GM12878 (cell line): Measurements from ENCODE around the gene CDC42BPB. TPM values are rescaled to one million over a fixed set of nuclear protein-coding genes. Genes with fewer than 3 reads are reported as not detected.
A peak's percentile ranks its signal among the peaks of the same experiment; 100 is the strongest.

Experiments used
- ATAC-seq: fragments of 200-7000 bp; cut with Tn5 transposase; 3 replicates; pipeline ENCODE4 v1.9.1; 2020; ENCODE audit warnings: mild to moderate bottlenecking, moderate library complexity
- BruUV-seq: library from RNA; stranded (reverse); fragments of 400-500 nt; replicated peaks from 2 replicates; lab custom pipeline; 2021; lab: Mats Ljungman, UMichigan
- CTCF ChIA-PET: fragments of 300-600 bp; sonication (Branson Sonifier 250); formaldehyde crosslinking; extraction: SDS; loops from one replicate; lab custom pipeline; 2021; ENCODE audit warnings: inconsistent platforms; lab: Yijun Ruan, JAX
- POLR2A ChIA-PET: fragments of 350-600 bp; formaldehyde crosslinking; extraction: SDS; loops from one replicate; lab custom pipeline; 2021; ENCODE audit warnings: inconsistent platforms; lab: Charles Lee
- RAD21 ChIA-PET: fragments of 300-600 bp; sonication (Branson Sonifier 250); formaldehyde crosslinking; loops from one replicate; lab custom pipeline; 2023; ENCODE audit warnings: antibody characterized with exemption; ENCODE audit not compliant: unreplicated experiment; lab: Charles Lee
- SMC1A ChIA-PET: fragments of 300-600 bp; sonication (Branson Sonifier 250); formaldehyde crosslinking; loops from one replicate; lab custom pipeline; 2023; ENCODE audit not compliant: unreplicated experiment, uncharacterized antibody; lab: Charles Lee
- DNase-seq: peaks from one replicate; pipeline ENCODE4 v3.0.0-alpha.2; 2011; ENCODE audit warnings: low read depth, low spot score
- FAIRE-seq: peaks from 3 replicates; lab custom pipeline; 2011; peaks lifted over from hg19 to GRCh38; lab: Jason Lieb, UNC
- H2AFZ ChIP-seq: 2 replicates; pipeline ENCODE4 v1.6.0; 2011; ENCODE audit warnings: low read depth, low read length, control low read depth; ENCODE audit not compliant: control insufficient read depth
- H3K27ac ChIP-seq: 2 replicates; pipeline ENCODE4 v1.5.1; 2011; ENCODE audit warnings: control low read depth; ENCODE audit not compliant: control insufficient read depth, insufficient read depth
- H3K27me3 ChIP-seq, 2 experiments: replicated peaks in 1 of 2; 2 replicates each; pipeline versions ENCODE4 v1.6.0 to v1.6.1; 2011; ENCODE audit warnings: low read length in 1 of 2; ENCODE audit not compliant: control insufficient read depth in 2 of 2, insufficient read depth in 2 of 2
- H3K36me3 ChIP-seq, 2 experiments: 2 replicates each; pipeline ENCODE4 v1.5.1; 2011; ENCODE audit warnings: low read length in 1 of 2; ENCODE audit not compliant: control insufficient read depth in 2 of 2, insufficient read depth in 2 of 2
- H3K4me1 ChIP-seq: 2 replicates; pipeline ENCODE4 v1.6.1; 2011; ENCODE audit warnings: mild to moderate bottlenecking, low read length, moderate library complexity, mixed read lengths; ENCODE audit not compliant: control insufficient read depth, insufficient read depth
- H3K4me2 ChIP-seq: 2 replicates; pipeline ENCODE4 v1.6.0; 2011; ENCODE audit warnings: control low read depth; ENCODE audit not compliant: control insufficient read depth, insufficient read depth
- H3K4me3 ChIP-seq: fragments of 200-600 bp; sonication (generic); 2 replicates; pipeline ENCODE4 v1.5.1; 2016
- H3K79me2 ChIP-seq: 2 replicates; pipeline ENCODE4 v1.6.0; 2011; ENCODE audit warnings: low read length; ENCODE audit not compliant: control insufficient read depth, insufficient read depth
- H3K9ac ChIP-seq: 2 replicates; pipeline ENCODE4 v1.8.0; 2011; ENCODE audit warnings: low read length, control low read depth, mixed read lengths; ENCODE audit not compliant: control insufficient read depth, insufficient read depth
- H3K9me3 ChIP-seq: replicated peaks from 3 replicates; pipeline ENCODE4 v1.5.1; 2011; ENCODE audit warnings: mild to moderate bottlenecking, low read length; ENCODE audit not compliant: control insufficient read depth, insufficient read depth
- H4K20me1 ChIP-seq: 2 replicates; pipeline ENCODE4 v1.6.0; 2011; ENCODE audit not compliant: control insufficient read depth, insufficient read depth
- EZH2 ChIP-seq: IDR thresholded peaks from 2 replicates; pipeline ENCODE4 v1.6.1; 2012; ENCODE audit warnings: low read depth, mild to moderate bottlenecking, control low read depth, inconsistent platforms, low read length, borderline replicate concordance; ENCODE audit not compliant: control insufficient read depth
- GABPA ChIP-seq: IDR thresholded peaks from 2 replicates; pipeline ENCODE4 v1.6.1; 2014; ENCODE audit warnings: antibody characterized with exemption, low read depth, mild to moderate bottlenecking, inconsistent platforms
- HDAC6 ChIP-seq: fragments of 200-600 bp; sonication (generic); IDR thresholded peaks from one replicate; pipeline ENCODE4 v1.8.0; 2017; ENCODE audit warnings: antibody characterized with exemption; ENCODE audit not compliant: unreplicated experiment
- HDGF ChIP-seq: fragments of 450-650 bp; IDR thresholded peaks from 2 replicates; pipeline ENCODE4 v1.6.1; 2016; ENCODE audit warnings: antibody characterized with exemption
- JUND ChIP-seq: IDR thresholded peaks from 2 replicates; pipeline ENCODE4 v1.6.1; 2012; ENCODE audit warnings: low read depth, mild to moderate bottlenecking, low read length, improper control_type of control experiment, moderate library complexity
- KDM1A ChIP-seq: fragments of 200-600 bp; sonication (generic); IDR thresholded peaks from 2 replicates; pipeline ENCODE4 v1.6.1; 2016; ENCODE audit warnings: borderline replicate concordance
- MXI1 ChIP-seq: fragments of 150-350 bp; IDR thresholded peaks from 2 replicates; pipeline ENCODE4 v1.6.1; 2011; ENCODE audit warnings: low read depth, mild to moderate bottlenecking, inconsistent platforms, low read length, improper control_type of control experiment
- STAT1 ChIP-seq: fragments of 450-650 bp; conservative IDR thresholded peaks from 2 replicates; pipeline ENCODE4 v1.6.1; 2014; ENCODE audit warnings: antibody characterized with exemption, mild to moderate bottlenecking
- SUPT20H ChIP-seq: IDR thresholded peaks from 2 replicates; pipeline ENCODE4 v1.6.1; 2011; ENCODE audit warnings: low read depth, mild to moderate bottlenecking, low read length, moderate library complexity, borderline replicate concordance; ENCODE audit not compliant: control insufficient read depth
- ZBED1 ChIP-seq: IDR thresholded peaks from 2 replicates; pipeline ENCODE4 v1.6.1; 2016; ENCODE audit warnings: borderline replicate concordance
- ZNF207 ChIP-seq: fragments of 450-650 bp; IDR thresholded peaks from 2 replicates; pipeline ENCODE4 v1.6.1; 2014; ENCODE audit warnings: antibody characterized with exemption, mild to moderate bottlenecking, borderline replicate concordance
- ZNF24 ChIP-seq: fragments of 450-650 bp; IDR thresholded peaks from 2 replicates; pipeline ENCODE4 v1.6.1; 2017; ENCODE audit warnings: antibody characterized with exemption, mild to moderate bottlenecking
- ZZZ3 ChIP-seq: IDR thresholded peaks from 2 replicates; pipeline ENCODE4 v1.6.1; 2011; ENCODE audit warnings: low read depth; ENCODE audit not compliant: control insufficient read depth, insufficient read length
- WGBS: methylation state at CpG from one replicate; pipeline ENCODE4 v1.1.6; 2016; ENCODE audit warnings: low lambda C conversion rate; ENCODE audit not compliant: insufficient replicate concordance, insufficient coverage; ENCODE audit errors: missing lambda C conversion rate; 5-methylcytosine and 5-hydroxymethylcytosine counted together
- in situ Hi-C: fragments of 300-500 bp; cut with MboI; formaldehyde crosslinking; loops from 9 replicates; pipeline ENCODE4 v1.14.3; 2018; ENCODE audit warnings: mixed read lengths
- intact Hi-C: fragments of 100-400 bp; cut with micrococcal nuclease; formaldehyde crosslinking; loops from one replicate; pipeline ENCODE4 v1.14.2; 2022; ENCODE audit not compliant: unreplicated experiment
- polyA plus RNA-seq, 11 experiments: library from polyadenylated mRNA; depleted of rRNA in 4 of 11; unstranded in 6 of 11; stranded (reverse) in 5 of 11; fragments of >200 nt; fragmentation: Nextera tagmentation in 4 of 11; fragmentation: Illumina TruSeq in 1 of 11; extraction: Ambion mirVana in 4 of 11; extraction: Trizol in 1 of 11; gene quantifications; 1 replicate in 1 of 11; 2 replicates in 10 of 11; pipeline versions ENCODE4 v1.2.1 to v1.2.3, GENCODE V29; 2011 to 2016; ENCODE audit warnings: inconsistent platforms in 2 of 11, missing spikeins in 2 of 11, low read depth in 1 of 11
- total RNA-seq, 4 experiments: library from RNA; depleted of rRNA in 3 of 4; stranded (reverse); fragments of >200 nt in 3 of 4; fragmentation: Illumina TruSeq in 1 of 4; extraction: Trizol in 1 of 4; gene quantifications; 2 replicates each; pipeline versions ENCODE4 v1.2.1 to v1.2.3, GENCODE V29; 2013 to 2021
- TF ChIP-seq, protein P1 (sequence below): fragments of 450-650 bp; IDR thresholded peaks from 2 replicates; pipeline ENCODE4 v1.6.1; 2017; ENCODE audit warnings: low read depth, mild to moderate bottlenecking, moderate library complexity
- TF ChIP-seq, protein P2 (sequence below): IDR thresholded peaks from 2 replicates; pipeline ENCODE4 v1.6.1; 2012; ENCODE audit warnings: mild to moderate bottlenecking, low read depth, low read length

Gene CDC42BPB
- total and polyA plus RNA-seq, 10 of the 15 experiments (the other 5 are each of a cell fraction or from before 2014, with no cell fraction given): 0.42 to 22.1 (median 13.3) TPM

DNA sequence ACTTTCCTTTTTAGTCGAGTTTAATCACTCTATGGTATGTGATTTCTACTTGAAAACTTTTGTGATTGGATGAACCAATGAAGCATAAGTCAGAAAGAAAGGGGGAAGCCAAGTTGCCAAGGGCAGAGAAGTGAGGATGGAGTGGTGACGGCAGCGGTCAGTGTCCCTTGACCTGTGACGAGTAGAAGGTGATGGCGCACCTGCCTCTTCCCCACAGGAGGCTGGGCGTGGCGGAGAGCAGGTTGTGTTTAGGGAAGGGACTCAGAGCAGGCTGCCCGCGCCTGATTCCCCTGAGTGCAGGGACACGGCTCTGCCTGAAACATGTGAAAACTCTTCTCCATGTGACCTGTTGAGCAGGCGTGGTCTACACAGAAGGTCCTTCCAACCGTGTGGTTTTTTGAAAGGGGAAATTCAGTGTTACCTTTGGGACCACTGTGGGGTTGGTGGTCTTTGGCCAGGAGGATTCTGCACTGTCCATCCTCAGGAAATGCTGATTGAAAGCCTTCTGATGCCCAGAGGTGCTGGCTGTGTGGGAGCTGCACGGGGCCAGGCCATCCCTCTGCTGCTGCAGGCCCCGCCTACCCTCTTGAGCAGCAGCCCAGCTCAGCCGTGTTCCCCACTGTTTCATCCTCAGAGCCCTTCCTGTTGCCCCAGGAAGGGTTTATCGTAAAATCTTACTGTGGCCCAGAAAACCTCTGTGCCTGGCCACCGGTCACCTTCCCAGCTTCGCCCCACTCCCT, 158.4 kb downstream of the CDC42BPB start (continued):
- TF ChIP-seq, protein P1, sequence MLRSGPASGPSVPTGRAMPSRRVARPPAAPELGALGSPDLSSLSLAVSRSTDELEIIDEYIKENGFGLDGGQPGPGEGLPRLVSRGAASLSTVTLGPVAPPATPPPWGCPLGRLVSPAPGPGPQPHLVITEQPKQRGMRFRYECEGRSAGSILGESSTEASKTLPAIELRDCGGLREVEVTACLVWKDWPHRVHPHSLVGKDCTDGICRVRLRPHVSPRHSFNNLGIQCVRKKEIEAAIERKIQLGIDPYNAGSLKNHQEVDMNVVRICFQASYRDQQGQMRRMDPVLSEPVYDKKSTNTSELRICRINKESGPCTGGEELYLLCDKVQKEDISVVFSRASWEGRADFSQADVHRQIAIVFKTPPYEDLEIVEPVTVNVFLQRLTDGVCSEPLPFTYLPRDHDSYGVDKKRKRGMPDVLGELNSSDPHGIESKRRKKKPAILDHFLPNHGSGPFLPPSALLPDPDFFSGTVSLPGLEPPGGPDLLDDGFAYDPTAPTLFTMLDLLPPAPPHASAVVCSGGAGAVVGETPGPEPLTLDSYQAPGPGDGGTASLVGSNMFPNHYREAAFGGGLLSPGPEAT: peak; percentile 29; the same call in 1 of the 2 replicates

DNA sequence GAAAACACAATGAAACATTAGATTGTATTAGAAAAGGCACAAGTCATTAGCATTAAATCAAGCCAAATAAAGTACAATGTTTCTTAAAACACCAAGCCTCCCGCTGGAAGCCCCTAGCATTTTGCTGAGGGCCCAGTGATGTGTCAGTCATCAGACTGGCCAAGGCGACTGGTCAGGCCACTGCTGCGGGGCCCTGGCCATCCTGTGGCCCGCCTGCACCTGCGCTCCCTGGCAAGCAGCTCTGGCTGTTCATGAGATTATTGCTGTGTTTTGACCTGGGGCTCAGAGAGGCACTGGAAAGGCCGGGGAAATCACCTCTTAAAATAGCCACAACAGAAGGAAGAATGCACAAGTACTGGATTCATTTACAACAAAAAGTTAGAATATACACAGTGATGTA, 159.1 kb downstream of the CDC42BPB start:
- ChIA-PET CTCF (no interaction called here), SMC1A (interaction anchor here (1.6 to 1.9 kb wide), 2 partner anchors 113 to 203 kb away, joined by 8 to 9 read pairs; no protein-coding TSS in a partner anchor)
- WGBS: 67% methylated on average over 6 of the region's 6 CpGs
- in situ Hi-C loops: no loop called here
- BruUV-seq: TSS peak; percentile 0
- Histone ChIP-seq H3K36me3 (peaks cover 25 to 26% of the 10 kb centered on the region in 2 experiments; a peak in 3 of 4 replicates), H3K4me2 (peak overlapping the region; percentile 79), H3K27me3 (no peaks in the 10 kb centered on the region), H3K4me3 (peak overlapping the region; percentile 9; the same call in 1 of the 2 replicates)
- no peak for TF ChIP-seq GABPA
- no peak for TF ChIP-seq ZNF207
- TF ChIP-seq, protein P2, sequence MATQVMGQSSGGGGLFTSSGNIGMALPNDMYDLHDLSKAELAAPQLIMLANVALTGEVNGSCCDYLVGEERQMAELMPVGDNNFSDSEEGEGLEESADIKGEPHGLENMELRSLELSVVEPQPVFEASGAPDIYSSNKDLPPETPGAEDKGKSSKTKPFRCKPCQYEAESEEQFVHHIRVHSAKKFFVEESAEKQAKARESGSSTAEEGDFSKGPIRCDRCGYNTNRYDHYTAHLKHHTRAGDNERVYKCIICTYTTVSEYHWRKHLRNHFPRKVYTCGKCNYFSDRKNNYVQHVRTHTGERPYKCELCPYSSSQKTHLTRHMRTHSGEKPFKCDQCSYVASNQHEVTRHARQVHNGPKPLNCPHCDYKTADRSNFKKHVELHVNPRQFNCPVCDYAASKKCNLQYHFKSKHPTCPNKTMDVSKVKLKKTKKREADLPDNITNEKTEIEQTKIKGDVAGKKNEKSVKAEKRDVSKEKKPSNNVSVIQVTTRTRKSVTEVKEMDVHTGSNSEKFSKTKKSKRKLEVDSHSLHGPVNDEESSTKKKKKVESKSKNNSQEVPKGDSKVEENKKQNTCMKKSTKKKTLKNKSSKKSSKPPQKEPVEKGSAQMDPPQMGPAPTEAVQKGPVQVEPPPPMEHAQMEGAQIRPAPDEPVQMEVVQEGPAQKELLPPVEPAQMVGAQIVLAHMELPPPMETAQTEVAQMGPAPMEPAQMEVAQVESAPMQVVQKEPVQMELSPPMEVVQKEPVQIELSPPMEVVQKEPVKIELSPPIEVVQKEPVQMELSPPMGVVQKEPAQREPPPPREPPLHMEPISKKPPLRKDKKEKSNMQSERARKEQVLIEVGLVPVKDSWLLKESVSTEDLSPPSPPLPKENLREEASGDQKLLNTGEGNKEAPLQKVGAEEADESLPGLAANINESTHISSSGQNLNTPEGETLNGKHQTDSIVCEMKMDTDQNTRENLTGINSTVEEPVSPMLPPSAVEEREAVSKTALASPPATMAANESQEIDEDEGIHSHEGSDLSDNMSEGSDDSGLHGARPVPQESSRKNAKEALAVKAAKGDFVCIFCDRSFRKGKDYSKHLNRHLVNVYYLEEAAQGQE: no peak
- TF ChIP-seq HDAC6: no peak
- TF ChIP-seq ZBED1: no peak
- no peak for TF ChIP-seq EZH2
- no peak for TF ChIP-seq MXI1
- TF ChIP-seq STAT1: no peak
- no peak for TF ChIP-seq KDM1A
- TF ChIP-seq JUND: no peak
- no peak for TF ChIP-seq HDGF
- TF ChIP-seq ZZZ3: no peak
- TF ChIP-seq SUPT20H: no peak
- no peak for TF ChIP-seq ZNF24
- TF ChIP-seq, all 136 proteins: peak for 0
- intact Hi-C loops: no loop called here
- no peak for FAIRE-seq
- RAD21 ChIA-PET: no interaction called here
- POLR2A ChIA-PET: no interaction called here
- Histone ChIP-seq H2AFZ (no peak overlapping the region), H4K20me1 (no peaks in the 10 kb centered on the region), H3K9me3 (no peaks in the 10 kb centered on the region), H3K4me1 (peaks cover 63% of the 10 kb centered on the region), H3K9ac (peak overlapping the region; percentile 13; the same call in 1 of the 2 replicates), H3K79me2 (peaks cover 28% of the 10 kb centered on the region), H3K27ac (peak overlapping the region; percentile 79)
- DNase-seq: no peak
- ATAC-seq: no peak
